Measurements from ENCODE around the gene CAMK1G. TPM values are rescaled to one million over a fixed set of nuclear protein-coding genes. Genes with fewer than 3 reads are reported as not detected.

Gene CAMK1G
- total RNA-seq, 1 experiment from 2014 or later: not detected

DNA sequence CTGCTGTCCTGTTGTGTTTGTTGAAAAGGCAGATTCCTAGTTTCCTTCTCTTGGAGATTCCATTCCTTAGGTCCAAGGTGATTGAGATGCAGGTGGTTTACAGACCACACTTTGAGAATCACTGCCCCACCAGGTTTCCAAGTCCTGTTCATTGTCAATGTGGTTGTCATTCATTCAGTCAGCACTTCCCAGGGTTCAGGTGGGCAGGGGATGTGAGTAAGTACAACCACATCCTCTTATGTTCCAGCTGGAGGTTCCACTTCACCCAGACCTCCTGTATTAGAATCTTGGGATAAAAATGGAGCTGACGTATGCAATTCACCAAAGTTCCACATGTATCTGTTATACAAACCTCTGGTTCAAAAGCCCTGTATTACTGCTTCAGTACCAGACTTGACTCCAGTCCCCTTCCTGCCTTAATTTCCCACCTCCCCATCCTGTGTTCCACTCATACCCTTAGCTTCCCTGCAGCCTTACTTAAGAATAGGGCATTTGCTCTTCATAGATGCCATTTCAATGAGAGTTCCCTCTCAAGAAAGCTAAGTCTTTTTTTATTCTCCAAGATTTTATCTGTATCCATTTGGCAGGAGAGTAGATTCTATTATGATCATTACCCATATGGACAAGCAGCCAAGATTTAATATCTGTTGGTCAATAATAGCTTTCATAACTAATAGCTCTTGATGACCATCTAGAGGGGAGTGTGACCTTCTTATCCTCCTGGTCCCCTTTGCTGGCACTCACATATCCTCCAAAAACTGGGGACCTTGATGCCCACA, 46.0 kb upstream of the CAMK1G start:
- Mint-ChIP-seq H3K27me3 (ENCODE audit: insufficient read depth, unreplicated experiment) (no peaks in the 10 kb centered on the region), H3K4me3 (ENCODE audit: unreplicated experiment) (no peak overlapping the region), H3K27ac (ENCODE audit: low read depth, unreplicated experiment) (peak overlapping the region; percentile 25), H3K9me3 (ENCODE audit: unreplicated experiment) (no peaks in the 10 kb centered on the region), H3K4me1 (ENCODE audit: insufficient read depth, unreplicated experiment) (peaks cover 42% of the 10 kb centered on the region), H3K36me3 (ENCODE audit: insufficient read depth, unreplicated experiment) (peaks cover 26% of the 10 kb centered on the region)
- no peak for DNase-seq (ENCODE audit: unreplicated experiment)
- ChIA-PET POLR2A (interaction anchor here (0.6 to 8.7 kb wide), 6 partner anchors 8 to 104 kb away, joined by 3 to 111 read pairs (median 6); no protein-coding TSS in a partner anchor), CTCF (interaction anchor here (0.6 to 11.5 kb wide), 12 partner anchors 9 to 335 kb away, joined by 3 to 144 read pairs (median 5); no protein-coding TSS in a partner anchor)
- TF ChIP-seq, protein P1, sequence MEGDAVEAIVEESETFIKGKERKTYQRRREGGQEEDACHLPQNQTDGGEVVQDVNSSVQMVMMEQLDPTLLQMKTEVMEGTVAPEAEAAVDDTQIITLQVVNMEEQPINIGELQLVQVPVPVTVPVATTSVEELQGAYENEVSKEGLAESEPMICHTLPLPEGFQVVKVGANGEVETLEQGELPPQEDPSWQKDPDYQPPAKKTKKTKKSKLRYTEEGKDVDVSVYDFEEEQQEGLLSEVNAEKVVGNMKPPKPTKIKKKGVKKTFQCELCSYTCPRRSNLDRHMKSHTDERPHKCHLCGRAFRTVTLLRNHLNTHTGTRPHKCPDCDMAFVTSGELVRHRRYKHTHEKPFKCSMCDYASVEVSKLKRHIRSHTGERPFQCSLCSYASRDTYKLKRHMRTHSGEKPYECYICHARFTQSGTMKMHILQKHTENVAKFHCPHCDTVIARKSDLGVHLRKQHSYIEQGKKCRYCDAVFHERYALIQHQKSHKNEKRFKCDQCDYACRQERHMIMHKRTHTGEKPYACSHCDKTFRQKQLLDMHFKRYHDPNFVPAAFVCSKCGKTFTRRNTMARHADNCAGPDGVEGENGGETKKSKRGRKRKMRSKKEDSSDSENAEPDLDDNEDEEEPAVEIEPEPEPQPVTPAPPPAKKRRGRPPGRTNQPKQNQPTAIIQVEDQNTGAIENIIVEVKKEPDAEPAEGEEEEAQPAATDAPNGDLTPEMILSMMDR (IDR thresholded peaks at IDR 0.05; ENCODE audit: unreplicated experiment): no peak
- BruUV-seq (replicated peaks): no TSS peak
- intact Hi-C loops (cut with micrococcal nuclease): no loop called here

DNA sequence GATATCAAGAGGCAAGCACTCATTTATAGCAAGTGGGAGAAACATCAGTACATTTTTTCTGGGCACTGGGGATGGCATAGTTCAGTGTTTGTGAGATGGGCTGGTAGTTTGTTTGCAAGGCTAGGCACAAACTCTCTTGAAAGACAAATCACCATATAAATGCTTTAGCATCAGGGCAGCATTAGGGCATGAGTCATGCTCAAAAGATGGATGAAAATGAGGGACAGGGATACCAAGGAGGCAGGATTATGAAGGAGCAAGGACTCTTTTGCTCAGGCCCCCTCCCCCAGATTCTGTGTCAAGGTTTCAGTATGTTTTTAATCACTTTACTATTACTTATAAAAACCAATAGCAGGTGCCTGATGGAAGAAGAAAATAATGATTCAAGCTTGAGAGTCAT, 43.9 kb upstream of the CAMK1G start:
- POLR2A ChIA-PET: no interaction called here
- peaks cover 18% of the 10 kb centered on the region for H3K36me3 Mint-ChIP-seq (ENCODE audit: insufficient read depth, unreplicated experiment)
- no peaks in the 10 kb centered on the region for H3K27me3 Mint-ChIP-seq (ENCODE audit: insufficient read depth, unreplicated experiment)
- CTCF ChIA-PET: interaction anchor here (1.0 to 11.5 kb wide), 4 partner anchors 26 to 337 kb away, joined by 3 to 144 read pairs (median 64); no protein-coding TSS in a partner anchor
- no peak overlapping the region for H3K27ac Mint-ChIP-seq (ENCODE audit: low read depth, unreplicated experiment)
- no TSS peak for BruUV-seq (replicated peaks)
- no peak for DNase-seq (ENCODE audit: unreplicated experiment)
- H3K9me3 Mint-ChIP-seq (ENCODE audit: unreplicated experiment): no peaks in the 10 kb centered on the region
- TF ChIP-seq, protein P1 (IDR thresholded peaks at IDR 0.05; ENCODE audit: unreplicated experiment): no peak
- intact Hi-C loops (cut with micrococcal nuclease): no loop called here
- H3K4me1 Mint-ChIP-seq (ENCODE audit: insufficient read depth, unreplicated experiment): peaks cover 48% of the 10 kb centered on the region
- H3K4me3 Mint-ChIP-seq (ENCODE audit: unreplicated experiment): no peak overlapping the region

DNA sequence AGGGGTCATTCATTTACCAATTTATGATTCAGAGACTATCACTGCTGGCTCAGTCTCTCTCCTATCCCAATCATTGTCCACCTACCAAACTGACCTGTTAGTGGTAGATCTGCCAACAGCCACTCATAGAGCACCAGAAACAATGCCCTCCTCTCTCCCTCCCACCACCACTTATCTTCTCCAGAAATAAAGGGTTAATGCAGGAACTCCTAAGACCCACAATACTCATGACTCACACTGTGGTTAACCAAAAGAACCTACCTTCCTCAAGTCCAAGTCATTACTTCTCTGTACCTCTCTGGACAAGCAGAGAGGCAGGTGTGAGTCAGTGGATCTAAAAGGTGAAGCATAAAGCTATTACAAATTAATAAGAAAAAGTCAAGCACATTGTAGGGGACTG, 40.9 kb upstream of the CAMK1G start:
- ChIA-PET CTCF (interaction anchor here (0.6 to 10.8 kb wide), 6 partner anchors 14 to 889 kb away, joined by 3 to 118 read pairs (median 4); no protein-coding TSS in a partner anchor), POLR2A (interaction anchor here (0.7 to 9.4 kb wide), 13 partner anchors 9 to 241 kb away, joined by 4 to 111 read pairs (median 7); partner anchors contain the start of gene C1orf74)
- H3K36me3 Mint-ChIP-seq (ENCODE audit: insufficient read depth, unreplicated experiment): peaks cover 23% of the 10 kb centered on the region
- intact Hi-C loops (cut with micrococcal nuclease): no loop called here
- TF ChIP-seq, protein P1 (IDR thresholded peaks at IDR 0.05; ENCODE audit: unreplicated experiment): no peak
- H3K4me1 Mint-ChIP-seq (ENCODE audit: insufficient read depth, unreplicated experiment): peaks cover 52% of the 10 kb centered on the region
- H3K27ac Mint-ChIP-seq (ENCODE audit: low read depth, unreplicated experiment): peak overlapping the region; percentile 68
- peak; percentile 89 for DNase-seq (ENCODE audit: unreplicated experiment)
- no TSS peak for BruUV-seq (replicated peaks)
- no peaks in the 10 kb centered on the region for H3K9me3 Mint-ChIP-seq (ENCODE audit: unreplicated experiment)
- no peak overlapping the region for H3K4me3 Mint-ChIP-seq (ENCODE audit: unreplicated experiment)
- no peaks in the 10 kb centered on the region for H3K27me3 Mint-ChIP-seq (ENCODE audit: insufficient read depth, unreplicated experiment)

DNA sequence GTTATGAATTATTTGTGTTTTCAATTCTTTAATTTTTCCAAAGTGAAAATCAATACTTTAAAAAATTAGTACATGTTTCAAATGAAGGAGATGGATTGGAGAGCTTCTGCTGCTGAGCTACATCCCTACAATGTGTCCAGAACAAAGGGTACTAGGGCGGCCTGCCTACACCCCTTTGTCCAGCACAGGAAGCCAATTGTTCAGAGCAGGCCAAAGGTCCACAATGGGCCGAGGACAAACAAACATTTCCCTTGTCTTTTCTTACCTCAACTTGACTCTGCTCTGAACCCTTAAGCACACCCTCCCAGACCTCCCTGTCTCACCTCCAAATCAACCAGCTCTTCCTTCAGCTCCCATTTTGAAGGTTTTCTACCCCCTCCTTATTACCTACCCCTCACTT, 39.4 kb upstream of the CAMK1G start:
- ChIA-PET CTCF (interaction anchor here (1.0 to 10.8 kb wide), 5 partner anchors 8 to 337 kb away, joined by 3 to 118 read pairs (median 5); no protein-coding TSS in a partner anchor), POLR2A (interaction anchor here (0.6 to 9.4 kb wide), 11 partner anchors 9 to 121 kb away, joined by 3 to 111 read pairs (median 5); no protein-coding TSS in a partner anchor)
- Mint-ChIP-seq H3K27me3 (ENCODE audit: insufficient read depth, unreplicated experiment) (no peaks in the 10 kb centered on the region), H3K4me1 (ENCODE audit: insufficient read depth, unreplicated experiment) (peaks cover 43% of the 10 kb centered on the region), H3K27ac (ENCODE audit: low read depth, unreplicated experiment) (peak overlapping the region; percentile 68), H3K9me3 (ENCODE audit: unreplicated experiment) (no peaks in the 10 kb centered on the region), H3K36me3 (ENCODE audit: insufficient read depth, unreplicated experiment) (peaks cover 17% of the 10 kb centered on the region), H3K4me3 (ENCODE audit: unreplicated experiment) (no peak overlapping the region)
- intact Hi-C loops (cut with micrococcal nuclease): no loop called here
- TF ChIP-seq, protein P1 (IDR thresholded peaks at IDR 0.05; ENCODE audit: unreplicated experiment): no peak
- no peak for DNase-seq (ENCODE audit: unreplicated experiment)
- no TSS peak for BruUV-seq (replicated peaks)
